ENCODE results near the gene MYRFL.

GRCh38 chr12:69936214-69936731 is 111.2 kb downstream of the MYRFL start:
- TF ChIP-seq ZNF232 (CRISPR knock-in tag; IDR thresholded peaks at IDR 0.05) (no peak), ZNF121 (CRISPR knock-in tag; IDR thresholded peaks at IDR 0.05) (no peak), TCF7 (CRISPR knock-in tag; IDR thresholded peaks at IDR 0.05; ENCODE audit: low read depth) (no peak), ZSCAN18 (CRISPR knock-in tag; IDR thresholded peaks at IDR 0.05) (no peak), HMGXB4 (CRISPR knock-in tag; IDR thresholded peaks at IDR 0.05) (no peak), CTCF (IDR thresholded peaks at IDR 0.05) (no peak), ZNF317 (CRISPR knock-in tag; IDR thresholded peaks at IDR 0.05; ENCODE audit: borderline replicate concordance, low read depth) (no peak), CREM (CRISPR knock-in tag; IDR thresholded peaks at IDR 0.05) (no peak), ZNF512 (CRISPR knock-in tag; IDR thresholded peaks at IDR 0.05; ENCODE audit: borderline replicate concordance) (no peak), SMAD3 (CRISPR knock-in tag; IDR thresholded peaks at IDR 0.05; ENCODE audit: borderline replicate concordance) (no peak), OVOL2 (CRISPR knock-in tag; IDR thresholded peaks at IDR 0.05; ENCODE audit: borderline replicate concordance) (no peak)

Measured in WTC11 (cell line).